ENCODE results near the gene ZDHHC7. TPM values are rescaled to one million over a fixed set of nuclear protein-coding genes. Genes with fewer than 3 reads are reported as not detected.

Gene ZDHHC7
- polyA plus RNA-seq, 1 donor = 49.8 TPM

DNA sequence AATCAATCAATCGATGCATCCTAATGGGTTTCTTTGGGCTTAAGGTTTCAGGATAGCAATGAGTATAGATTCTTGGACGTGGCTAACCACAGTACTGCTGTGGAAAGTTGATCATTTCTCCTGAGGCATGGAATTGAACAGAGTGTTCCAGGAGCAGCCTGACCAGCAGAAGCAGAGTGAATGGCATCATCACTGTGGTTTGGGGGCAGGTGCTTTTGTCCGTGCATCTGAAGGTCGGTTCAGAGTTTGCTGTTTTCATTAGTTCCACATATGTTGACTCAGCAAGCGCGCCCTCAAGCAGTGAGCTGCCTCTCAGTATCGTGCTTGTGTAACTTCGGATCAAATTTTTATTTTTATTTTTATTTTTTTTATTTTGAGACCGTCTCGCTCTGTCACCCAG is 41.2 kb upstream of the ZDHHC7 start:
- Histone ChIP-seq H3K27me3 (ENCODE audit: control insufficient read depth, insufficient read depth, low read length) (no peaks in the 10 kb centered on the region), H3K9me3 (ENCODE audit: control insufficient read depth, low read depth, low read length) (no peaks in the 10 kb centered on the region), H3K4me1 (ENCODE audit: control insufficient read depth, insufficient read depth, low read length) (peaks cover 27% of the 10 kb centered on the region), H3K4me3 (ENCODE audit: low read length) (no peak overlapping the region), H3K36me3 (ENCODE audit: control insufficient read depth, insufficient read depth, low read length) (no peaks in the 10 kb centered on the region), H3K27ac (ENCODE audit: low read length) (no peak overlapping the region)
- no peak for DNase-seq
- 100% methylated on average over 4 of the region's 10 CpGs for WGBS (ENCODE audit: insufficient coverage, low lambda C conversion rate)

DNA sequence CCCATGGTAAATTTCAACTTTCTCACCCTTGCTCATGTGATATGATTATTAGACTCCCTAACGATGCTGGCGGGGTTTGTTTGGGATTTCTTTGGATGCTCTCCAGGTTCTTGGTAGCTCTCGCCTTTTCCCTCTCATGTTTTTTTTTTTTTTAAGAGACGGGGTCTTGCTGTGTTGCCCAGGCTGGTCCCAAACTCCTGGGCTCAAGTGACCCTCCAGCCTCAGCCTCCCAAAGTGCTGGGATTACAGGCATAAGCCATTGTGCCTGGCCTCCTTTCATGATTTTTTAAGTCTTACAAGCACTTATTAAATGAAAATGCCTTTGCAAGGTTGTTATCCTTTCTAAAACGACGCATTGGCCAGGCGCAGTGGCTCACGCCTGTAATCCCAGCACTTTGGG is 40.3 kb upstream of the ZDHHC7 start:
- no peaks in the 10 kb centered on the region for H3K27me3 ChIP-seq (ENCODE audit: control insufficient read depth, insufficient read depth, low read length)
- H3K27ac ChIP-seq (ENCODE audit: low read length) = peak overlapping the region; percentile 38
- WGBS (ENCODE audit: insufficient coverage, low lambda C conversion rate) = 40% methylated on average over 1 of the region's 8 CpGs
- H3K4me1 ChIP-seq (ENCODE audit: control insufficient read depth, insufficient read depth, low read length) = peaks cover 32% of the 10 kb centered on the region
- H3K9me3 ChIP-seq (ENCODE audit: control insufficient read depth, low read depth, low read length) = no peaks in the 10 kb centered on the region
- no peak overlapping the region for H3K4me3 ChIP-seq (ENCODE audit: low read length)
- DNase-seq = no peak
- no peaks in the 10 kb centered on the region for H3K36me3 ChIP-seq (ENCODE audit: control insufficient read depth, insufficient read depth, low read length)

- peak in 1 of 2 donors; percentile 37 for DNase-seq
- Histone ChIP-seq H3K27ac (ENCODE audit: low read length) (peak overlapping the region; percentile 38), H3K9me3 (ENCODE audit: control insufficient read depth, low read depth, low read length) (no peaks in the 10 kb centered on the region), H3K4me3 (ENCODE audit: low read length) (no peak overlapping the region), H3K36me3 (ENCODE audit: control insufficient read depth, insufficient read depth, low read length) (no peaks in the 10 kb centered on the region), H3K4me1 (ENCODE audit: control insufficient read depth, insufficient read depth, low read length) (peaks cover 35% of the 10 kb centered on the region), H3K27me3 (ENCODE audit: control insufficient read depth, insufficient read depth, low read length) (no peaks in the 10 kb centered on the region)
- WGBS (ENCODE audit: insufficient coverage, low lambda C conversion rate) = 0% methylated on average over 1 of the region's 8 CpGs
Observed at GRCh38 chr16:85051067-85051581, 39.8 kb upstream of the ZDHHC7 start.

- H3K4me3 ChIP-seq (ENCODE audit: low read length) = no peak overlapping the region
- peak; percentile 58 to 78 for DNase-seq
- H3K36me3 ChIP-seq (ENCODE audit: control insufficient read depth, insufficient read depth, low read length) = no peaks in the 10 kb centered on the region
- no peak overlapping the region for H3K27ac ChIP-seq (ENCODE audit: low read length)
- peaks cover 35% of the 10 kb centered on the region for H3K4me1 ChIP-seq (ENCODE audit: control insufficient read depth, insufficient read depth, low read length)
- no peaks in the 10 kb centered on the region for H3K27me3 ChIP-seq (ENCODE audit: control insufficient read depth, insufficient read depth, low read length)
- no CpG with 5 or more reads among the region's 15 CpGs for WGBS (ENCODE audit: insufficient coverage, low lambda C conversion rate)
- no peaks in the 10 kb centered on the region for H3K9me3 ChIP-seq (ENCODE audit: control insufficient read depth, low read depth, low read length)
Observed at GRCh38 chr16:85049706-85050305, 38.5 kb upstream of the ZDHHC7 start.

DNA sequence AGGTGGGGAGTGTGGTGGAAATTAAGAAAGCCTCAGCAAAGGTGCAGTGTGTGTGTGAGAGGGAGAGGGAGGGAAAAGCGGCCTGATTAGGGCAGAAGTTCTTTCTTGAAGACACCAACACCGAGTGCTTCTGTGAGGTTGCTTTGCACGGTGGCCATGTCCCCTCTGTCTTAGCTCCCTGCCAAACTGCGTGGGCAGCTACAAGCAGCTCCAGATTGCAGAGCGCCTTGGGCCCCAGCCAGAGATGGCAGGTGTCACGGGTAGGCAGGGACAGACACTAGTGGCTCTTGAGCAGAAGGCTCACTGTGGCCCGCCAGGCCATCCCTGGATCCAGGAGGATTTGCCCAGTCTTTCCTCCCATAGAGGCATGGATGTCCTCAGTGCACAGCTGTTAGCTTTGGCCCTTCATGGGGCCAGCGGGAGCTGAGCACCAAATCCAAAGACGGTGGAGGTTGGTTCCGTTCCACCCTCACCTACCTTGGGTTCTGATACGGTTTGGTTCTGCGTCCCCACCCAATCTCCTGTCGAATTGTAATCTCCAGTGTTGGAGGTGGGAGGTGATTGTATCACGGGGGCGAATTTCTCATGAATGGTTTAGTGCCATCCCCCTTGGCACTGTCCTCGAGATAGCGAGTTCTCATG is 37.7 kb upstream of the ZDHHC7 start:
- no CpG with 5 or more reads among the region's 17 CpGs for WGBS (ENCODE audit: insufficient coverage, low lambda C conversion rate)
- H3K27ac ChIP-seq (ENCODE audit: low read length) = no peak overlapping the region
- DNase-seq = no peak

DNA sequence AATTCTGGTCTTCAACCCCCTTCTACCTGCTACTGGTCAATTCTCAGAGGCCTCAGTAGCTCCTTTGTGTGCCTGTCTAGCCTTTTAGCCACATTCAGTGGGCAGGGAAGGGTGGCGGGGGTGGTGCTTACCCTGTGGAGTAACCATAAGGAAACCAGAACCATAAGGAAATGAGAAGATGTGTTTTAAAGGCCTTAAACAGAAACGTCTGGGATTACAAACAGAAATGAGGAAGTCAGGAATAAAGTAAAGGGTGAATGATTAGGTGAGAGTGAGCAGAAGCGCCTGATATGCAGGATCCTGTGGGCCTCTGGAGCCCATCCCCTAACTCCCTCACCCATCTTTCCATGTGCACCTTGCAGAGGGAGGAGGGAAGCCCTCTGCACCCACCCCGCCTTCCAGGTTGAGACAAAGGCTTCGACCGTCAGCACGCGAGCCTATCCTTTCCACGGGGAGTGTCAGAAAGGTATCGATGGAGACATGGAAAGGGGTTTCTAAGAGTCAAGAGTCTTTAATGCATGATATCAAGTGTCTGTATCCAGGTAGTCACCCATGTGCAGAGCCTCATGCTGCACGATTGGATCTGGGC is 36.6 kb upstream of the ZDHHC7 start:
- Histone ChIP-seq H3K4me3 (ENCODE audit: low read length) (no peak overlapping the region), H3K4me1 (ENCODE audit: control insufficient read depth, insufficient read depth, low read length) (peaks cover 35% of the 10 kb centered on the region), H3K9me3 (ENCODE audit: control insufficient read depth, low read depth, low read length) (no peaks in the 10 kb centered on the region), H3K27ac (ENCODE audit: low read length) (peak overlapping the region; percentile 84), H3K36me3 (ENCODE audit: control insufficient read depth, insufficient read depth, low read length) (no peaks in the 10 kb centered on the region), H3K27me3 (ENCODE audit: control insufficient read depth, insufficient read depth, low read length) (no peaks in the 10 kb centered on the region)
- WGBS (ENCODE audit: insufficient coverage, low lambda C conversion rate) = 20% methylated on average over 1 of the region's 11 CpGs
- DNase-seq = peak in 1 of 2 donors; percentile 74

More for the DNA sequence above, 37.7 kb upstream of the ZDHHC7 start:
- Histone ChIP-seq H3K4me1 (ENCODE audit: control insufficient read depth, insufficient read depth, low read length) (peaks cover 35% of the 10 kb centered on the region), H3K27me3 (ENCODE audit: control insufficient read depth, insufficient read depth, low read length) (no peaks in the 10 kb centered on the region), H3K9me3 (ENCODE audit: control insufficient read depth, low read depth, low read length) (no peaks in the 10 kb centered on the region), H3K36me3 (ENCODE audit: control insufficient read depth, insufficient read depth, low read length) (no peaks in the 10 kb centered on the region), H3K4me3 (ENCODE audit: low read length) (no peak overlapping the region)

- peak overlapping the region; percentile 25 for H3K4me3 ChIP-seq (ENCODE audit: low read length)
- H3K4me1 ChIP-seq (ENCODE audit: control insufficient read depth, insufficient read depth, low read length) = peaks cover 35% of the 10 kb centered on the region
- peak overlapping the region; percentile 84 for H3K27ac ChIP-seq (ENCODE audit: low read length)
- peak; percentile 88 to 92 for DNase-seq
- WGBS (ENCODE audit: insufficient coverage, low lambda C conversion rate) = no CpG with 5 or more reads among the region's 20 CpGs
- H3K36me3 ChIP-seq (ENCODE audit: control insufficient read depth, insufficient read depth, low read length) = no peaks in the 10 kb centered on the region
- H3K27me3 ChIP-seq (ENCODE audit: control insufficient read depth, insufficient read depth, low read length) = no peaks in the 10 kb centered on the region
- H3K9me3 ChIP-seq (ENCODE audit: control insufficient read depth, low read depth, low read length) = no peaks in the 10 kb centered on the region
Observed at GRCh38 chr16:85046931-85047866, 35.9 kb upstream of the ZDHHC7 start.

GRCh38 chr16:85046472-85046916 is 35.2 kb upstream of the ZDHHC7 start:
- DNase-seq = no peak
- Histone ChIP-seq H3K27ac (ENCODE audit: low read length) (peak overlapping the region; percentile 84), H3K9me3 (ENCODE audit: control insufficient read depth, low read depth, low read length) (no peaks in the 10 kb centered on the region), H3K36me3 (ENCODE audit: control insufficient read depth, insufficient read depth, low read length) (no peaks in the 10 kb centered on the region), H3K27me3 (ENCODE audit: control insufficient read depth, insufficient read depth, low read length) (no peaks in the 10 kb centered on the region), H3K4me1 (ENCODE audit: control insufficient read depth, insufficient read depth, low read length) (peaks cover 34% of the 10 kb centered on the region), H3K4me3 (ENCODE audit: low read length) (no peak overlapping the region)
- WGBS (ENCODE audit: insufficient coverage, low lambda C conversion rate) = 100% methylated on average over 3 of the region's 8 CpGs

DNA sequence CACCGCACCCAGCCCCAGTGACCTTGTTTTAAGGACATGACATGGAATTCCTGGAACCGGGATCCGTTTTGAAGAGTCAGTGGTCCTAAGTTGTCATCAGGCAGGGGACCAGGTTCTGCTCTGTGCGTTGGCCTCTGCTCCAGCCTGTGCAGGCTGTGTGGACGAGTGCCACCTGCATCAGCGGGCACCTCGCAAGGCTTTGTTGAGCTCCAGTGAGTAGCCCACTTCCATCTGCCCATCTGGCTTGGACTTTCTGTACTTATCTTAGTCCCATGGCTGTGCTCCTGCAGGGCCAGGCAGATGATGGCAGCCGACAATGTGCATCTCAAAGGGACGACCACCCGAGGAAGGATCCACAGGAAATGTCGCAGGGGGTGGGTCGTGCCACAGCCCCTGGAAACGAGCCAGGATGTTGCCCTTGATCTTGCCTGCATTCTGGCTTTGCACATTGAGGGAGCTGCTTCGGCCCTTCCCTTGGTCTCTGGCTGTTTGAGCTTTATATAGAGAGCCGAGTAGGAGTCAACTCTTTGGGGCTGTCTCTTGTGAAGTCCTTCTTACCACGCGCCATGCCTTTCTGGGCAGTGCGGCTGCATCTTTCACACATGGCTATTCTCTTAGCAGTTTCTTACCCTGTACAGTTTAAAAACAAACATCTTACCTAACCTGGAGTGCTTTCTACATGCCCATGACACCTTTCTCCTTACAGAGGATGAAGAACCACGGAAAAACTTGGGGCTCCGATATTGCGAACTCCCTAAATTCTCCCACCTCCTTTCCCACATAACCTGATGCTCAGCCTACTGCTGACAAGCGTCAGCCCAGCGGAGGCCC is 34.5 kb upstream of the ZDHHC7 start:
- H3K4me1 ChIP-seq (ENCODE audit: control insufficient read depth, insufficient read depth, low read length) = peaks cover 27% of the 10 kb centered on the region
- H3K36me3 ChIP-seq (ENCODE audit: control insufficient read depth, insufficient read depth, low read length) = no peaks in the 10 kb centered on the region
- no peaks in the 10 kb centered on the region for H3K9me3 ChIP-seq (ENCODE audit: control insufficient read depth, low read depth, low read length)
- H3K27me3 ChIP-seq (ENCODE audit: control insufficient read depth, insufficient read depth, low read length) = no peaks in the 10 kb centered on the region
- no CpG with 5 or more reads among the region's 23 CpGs for WGBS (ENCODE audit: insufficient coverage, low lambda C conversion rate)
- H3K27ac ChIP-seq (ENCODE audit: low read length) = no peak overlapping the region
- DNase-seq = no peak
- H3K4me3 ChIP-seq (ENCODE audit: low read length) = no peak overlapping the region
